ENCODE measurements around the gene GJA3.

GJA3 gene

DNA sequence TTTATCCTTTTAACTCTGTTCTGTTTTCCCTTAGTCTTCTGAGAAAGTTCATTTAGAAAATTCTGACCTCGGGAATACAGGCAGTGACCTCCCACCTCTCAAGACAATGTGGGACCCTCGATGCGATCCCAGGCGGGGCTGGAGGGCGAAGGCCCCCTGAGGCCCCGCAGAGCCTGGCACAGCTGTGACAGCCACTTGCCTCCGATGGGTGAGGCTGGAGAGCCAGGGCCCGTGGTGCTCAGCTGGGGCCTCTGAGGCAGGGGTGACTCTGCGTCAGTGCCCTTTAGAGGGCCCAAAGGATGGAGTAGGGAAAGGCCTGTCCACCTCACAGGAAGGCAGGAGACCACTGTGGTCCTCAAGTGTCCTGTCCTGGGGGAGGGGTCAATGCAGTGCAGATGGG lies 10.3 kb downstream of the GJA3 start:
- DNase-seq, result no peak
- TF ChIP-seq, protein P1, sequence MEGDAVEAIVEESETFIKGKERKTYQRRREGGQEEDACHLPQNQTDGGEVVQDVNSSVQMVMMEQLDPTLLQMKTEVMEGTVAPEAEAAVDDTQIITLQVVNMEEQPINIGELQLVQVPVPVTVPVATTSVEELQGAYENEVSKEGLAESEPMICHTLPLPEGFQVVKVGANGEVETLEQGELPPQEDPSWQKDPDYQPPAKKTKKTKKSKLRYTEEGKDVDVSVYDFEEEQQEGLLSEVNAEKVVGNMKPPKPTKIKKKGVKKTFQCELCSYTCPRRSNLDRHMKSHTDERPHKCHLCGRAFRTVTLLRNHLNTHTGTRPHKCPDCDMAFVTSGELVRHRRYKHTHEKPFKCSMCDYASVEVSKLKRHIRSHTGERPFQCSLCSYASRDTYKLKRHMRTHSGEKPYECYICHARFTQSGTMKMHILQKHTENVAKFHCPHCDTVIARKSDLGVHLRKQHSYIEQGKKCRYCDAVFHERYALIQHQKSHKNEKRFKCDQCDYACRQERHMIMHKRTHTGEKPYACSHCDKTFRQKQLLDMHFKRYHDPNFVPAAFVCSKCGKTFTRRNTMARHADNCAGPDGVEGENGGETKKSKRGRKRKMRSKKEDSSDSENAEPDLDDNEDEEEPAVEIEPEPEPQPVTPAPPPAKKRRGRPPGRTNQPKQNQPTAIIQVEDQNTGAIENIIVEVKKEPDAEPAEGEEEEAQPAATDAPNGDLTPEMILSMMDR (IDR thresholded peaks at IDR 0.05; ENCODE audit: low read depth, low read length), result no peak
- Histone ChIP-seq H3K4me1 (no peaks in the 10 kb centered on the region), H3K36me3 (no peaks in the 10 kb centered on the region), H3K9me3 (no peaks in the 10 kb centered on the region), H3K4me3 (ENCODE audit: low read depth, low read length) (no peak overlapping the region), H3K27me3 (peaks cover 72% of the 10 kb centered on the region)

DNA sequence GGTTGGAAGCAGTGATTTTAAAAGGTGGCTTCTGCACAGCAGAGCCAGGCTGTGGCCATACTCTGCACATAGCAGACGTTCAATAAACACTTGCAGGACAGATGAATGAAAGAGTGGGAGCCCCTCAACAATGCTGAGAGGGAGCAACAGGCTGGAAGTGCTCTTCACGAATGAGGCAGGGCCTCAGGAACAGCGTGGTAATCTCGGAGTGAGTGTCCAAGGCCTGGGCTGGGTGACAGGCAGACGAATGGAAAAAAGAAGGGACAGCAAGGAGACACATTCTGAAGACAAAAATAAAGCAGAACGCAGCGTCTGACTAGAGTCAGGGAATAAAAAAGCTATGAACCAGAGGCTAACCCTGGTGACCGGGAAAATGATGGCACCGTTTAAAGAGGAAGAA lies 11.1 kb downstream of the GJA3 start:
- no peaks in the 10 kb centered on the region for H3K9me3 ChIP-seq
- no peak for DNase-seq
- H3K27me3 ChIP-seq, result peaks cover 67% of the 10 kb centered on the region
- H3K36me3 ChIP-seq, result no peaks in the 10 kb centered on the region
- TF ChIP-seq, protein P1 (IDR thresholded peaks at IDR 0.05; ENCODE audit: low read depth, low read length), result no peak
- no peak overlapping the region for H3K4me3 ChIP-seq (ENCODE audit: low read depth, low read length)
- no peaks in the 10 kb centered on the region for H3K4me1 ChIP-seq

DNA sequence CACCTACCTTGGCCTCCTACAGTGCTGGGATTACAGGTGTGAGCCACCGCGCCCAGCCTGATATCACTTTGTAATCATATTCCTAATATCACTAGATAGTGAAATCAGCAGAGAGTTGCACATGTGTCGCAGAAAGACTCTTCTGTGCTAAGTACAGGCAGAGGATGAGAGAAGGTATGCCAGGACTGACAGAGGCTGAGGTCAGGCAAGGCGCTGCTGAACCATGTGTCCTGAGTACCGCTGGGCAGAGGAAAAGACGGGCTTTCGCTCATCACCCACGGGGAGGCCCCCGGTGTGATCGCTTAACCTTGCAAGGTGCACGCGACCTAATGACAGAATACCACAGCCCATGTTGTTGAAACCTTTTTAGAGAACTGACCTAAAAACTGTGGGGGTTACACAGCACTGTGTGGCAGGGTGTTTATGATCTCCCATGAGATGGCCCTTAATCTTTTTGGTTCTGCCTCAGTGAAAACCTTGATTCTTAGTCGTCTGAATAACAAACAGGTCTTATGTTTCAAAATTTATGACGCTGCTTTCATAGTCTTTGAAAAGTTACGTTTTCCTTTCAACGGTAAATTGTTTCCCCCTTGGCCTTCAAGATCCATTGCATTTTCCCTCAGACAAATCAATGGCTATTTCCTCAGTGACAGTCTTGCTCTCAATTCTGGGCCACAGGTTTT lies 12.2 kb downstream of the GJA3 start:
- no peaks in the 10 kb centered on the region for H3K4me1 ChIP-seq
- H3K4me3 ChIP-seq (ENCODE audit: low read depth, low read length), result no peak overlapping the region
- H3K9me3 ChIP-seq, result no peaks in the 10 kb centered on the region
- TF ChIP-seq, protein P1 (IDR thresholded peaks at IDR 0.05; ENCODE audit: low read depth, low read length), result no peak
- DNase-seq, result no peak
- peaks cover 72% of the 10 kb centered on the region for H3K27me3 ChIP-seq
- H3K36me3 ChIP-seq, result no peaks in the 10 kb centered on the region

DNA sequence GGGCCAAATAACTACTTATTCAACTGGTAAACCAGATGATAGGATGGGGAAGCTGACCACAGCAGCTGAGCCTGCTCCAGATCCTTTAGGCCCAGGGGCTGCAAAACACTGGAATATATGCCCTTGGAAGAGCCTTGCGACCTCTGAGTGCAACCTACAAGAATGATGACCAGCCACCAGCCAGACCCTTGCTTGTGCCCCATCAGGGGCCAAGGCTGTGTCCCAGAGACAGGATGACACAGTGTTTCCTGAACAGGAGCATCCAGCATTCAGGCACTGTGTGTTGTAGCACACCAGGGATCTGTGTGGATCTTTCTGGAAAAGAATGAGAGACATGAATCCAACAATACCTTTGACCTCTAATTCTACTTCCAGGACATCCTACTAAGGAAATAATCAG lies 14.5 kb downstream of the GJA3 start:
- DNase-seq, result no peak
- no peaks in the 10 kb centered on the region for H3K4me1 ChIP-seq
- H3K9me3 ChIP-seq, result no peaks in the 10 kb centered on the region
- peaks cover 84% of the 10 kb centered on the region for H3K27me3 ChIP-seq
- TF ChIP-seq, protein P1 (IDR thresholded peaks at IDR 0.05; ENCODE audit: low read depth, low read length), result no peak
- H3K36me3 ChIP-seq, result no peaks in the 10 kb centered on the region
- no peak overlapping the region for H3K4me3 ChIP-seq (ENCODE audit: low read depth, low read length)

DNA sequence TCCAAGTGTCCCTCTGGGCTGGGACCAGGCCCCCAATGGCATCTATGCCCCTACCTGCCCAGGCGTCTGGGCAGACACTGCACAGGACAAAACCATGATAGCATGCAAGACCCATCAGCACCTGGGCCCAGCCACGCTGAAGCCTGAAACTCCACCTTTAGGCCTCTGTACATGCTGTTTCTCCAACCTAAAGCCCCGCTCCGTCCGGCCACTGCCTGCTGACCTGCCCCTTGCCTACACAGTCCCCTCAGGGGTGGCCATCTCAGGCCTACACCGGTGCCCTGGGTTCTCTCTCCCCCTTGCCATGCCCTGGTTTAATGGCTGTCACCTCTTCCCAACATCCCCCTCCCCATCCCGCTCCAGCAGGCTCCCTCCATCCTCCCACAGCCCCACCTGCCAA lies 15.3 kb downstream of the GJA3 start:
- Histone ChIP-seq H3K27me3 (peaks cover 91% of the 10 kb centered on the region), H3K9me3 (no peaks in the 10 kb centered on the region), H3K4me3 (ENCODE audit: low read depth, low read length) (no peak overlapping the region), H3K4me1 (no peaks in the 10 kb centered on the region), H3K36me3 (no peaks in the 10 kb centered on the region)
- TF ChIP-seq, protein P1 (IDR thresholded peaks at IDR 0.05; ENCODE audit: low read depth, low read length), result no peak
- no peak for DNase-seq

DNA sequence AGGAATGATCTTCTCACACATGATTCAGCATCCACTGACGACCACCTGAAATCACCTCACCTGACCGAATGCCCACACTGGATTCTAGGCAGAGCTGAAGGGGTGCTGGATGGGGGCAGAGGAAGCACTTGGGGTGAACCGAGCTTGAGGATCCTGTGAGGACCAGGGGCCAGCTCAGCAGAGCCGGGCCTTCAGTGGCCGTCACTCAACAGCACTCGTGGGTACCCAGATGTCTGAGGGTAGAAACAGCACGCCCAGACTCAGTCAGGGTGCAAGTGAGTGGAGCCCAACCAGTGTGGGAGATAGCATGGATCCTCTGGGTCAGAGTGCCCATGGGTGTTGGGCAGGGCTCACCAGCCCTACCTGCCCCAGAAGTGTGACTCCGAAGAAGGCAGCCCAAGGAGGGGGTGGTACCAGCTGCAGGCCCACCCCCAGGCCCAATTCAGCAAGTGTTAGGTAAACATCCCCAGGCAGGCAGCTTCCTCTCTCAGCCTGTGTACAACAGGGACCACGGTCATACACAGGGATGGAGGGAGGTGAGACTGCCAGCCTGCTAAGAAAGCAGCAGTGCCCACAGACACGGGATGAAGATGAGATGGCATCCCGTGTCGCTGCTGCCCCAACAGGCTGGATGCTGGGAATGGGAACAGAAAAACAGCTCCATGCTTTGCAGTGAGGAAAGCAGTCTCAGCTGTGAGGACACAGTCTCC lies 16.6 kb downstream of the GJA3 start:
- Histone ChIP-seq H3K9me3 (no peaks in the 10 kb centered on the region), H3K4me1 (no peaks in the 10 kb centered on the region), H3K27me3 (peaks cover 91% of the 10 kb centered on the region), H3K36me3 (no peaks in the 10 kb centered on the region), H3K4me3 (ENCODE audit: low read depth, low read length) (no peak overlapping the region)
- TF ChIP-seq, protein P1 (IDR thresholded peaks at IDR 0.05; ENCODE audit: low read depth, low read length), result no peak
- no peak for DNase-seq

Measured in BE2C (cell line).